GM19043 (cell line): ENCODE results near the gene TARDBP.
"Not testable (repeated sequence)": the region's sequence is repeated elsewhere in the genome, so short reads cannot be mapped to it uniquely, and the experiment has no call there.

Experiments used
- ATAC-seq: cut with Tn5 transposase; IDR thresholded peaks from one replicate; pipeline ENCODE4 v1.9.1; 2021; ENCODE audit warnings: low read depth; ENCODE audit not compliant: unreplicated experiment

Gene TARDBP

DNA sequence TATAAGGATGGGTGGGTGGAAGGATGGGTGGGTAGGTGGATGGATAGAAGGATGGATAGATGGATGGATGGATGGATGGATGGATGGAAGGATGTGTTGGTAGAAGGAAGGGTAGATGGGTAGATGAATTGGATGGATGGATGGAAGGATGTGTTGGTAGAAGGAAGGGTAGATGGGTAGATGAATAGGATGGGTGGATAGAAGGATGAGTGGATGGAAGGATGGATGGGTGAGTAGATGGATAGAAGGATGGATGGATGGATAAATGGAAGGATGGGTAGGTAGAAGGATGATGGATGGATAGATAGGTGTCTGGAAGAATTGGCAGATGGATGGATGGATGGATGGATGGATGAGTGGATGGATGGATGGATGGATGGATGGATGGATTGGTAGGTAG, 28.6 kb downstream of the TARDBP start:
- no peak for ATAC-seq

DNA sequence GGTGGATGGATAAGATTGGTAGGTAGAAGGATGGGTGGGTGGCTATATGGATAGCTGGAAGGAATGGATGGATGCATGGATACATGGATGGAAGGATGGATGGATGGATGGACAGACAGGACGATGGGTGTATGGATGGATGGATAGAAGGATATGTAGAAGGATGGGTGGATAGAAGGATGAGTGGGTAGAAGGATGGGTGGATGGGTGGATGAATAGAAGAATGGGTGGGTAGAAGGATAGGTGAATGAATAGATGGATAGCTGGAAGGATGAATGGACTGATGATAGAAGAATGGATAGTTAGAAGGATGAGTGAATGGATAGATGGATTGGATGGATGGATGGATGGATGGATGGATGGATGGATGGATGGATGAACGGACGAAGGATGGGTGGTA, 29.6 kb downstream of the TARDBP start:
- ATAC-seq = no peak

DNA sequence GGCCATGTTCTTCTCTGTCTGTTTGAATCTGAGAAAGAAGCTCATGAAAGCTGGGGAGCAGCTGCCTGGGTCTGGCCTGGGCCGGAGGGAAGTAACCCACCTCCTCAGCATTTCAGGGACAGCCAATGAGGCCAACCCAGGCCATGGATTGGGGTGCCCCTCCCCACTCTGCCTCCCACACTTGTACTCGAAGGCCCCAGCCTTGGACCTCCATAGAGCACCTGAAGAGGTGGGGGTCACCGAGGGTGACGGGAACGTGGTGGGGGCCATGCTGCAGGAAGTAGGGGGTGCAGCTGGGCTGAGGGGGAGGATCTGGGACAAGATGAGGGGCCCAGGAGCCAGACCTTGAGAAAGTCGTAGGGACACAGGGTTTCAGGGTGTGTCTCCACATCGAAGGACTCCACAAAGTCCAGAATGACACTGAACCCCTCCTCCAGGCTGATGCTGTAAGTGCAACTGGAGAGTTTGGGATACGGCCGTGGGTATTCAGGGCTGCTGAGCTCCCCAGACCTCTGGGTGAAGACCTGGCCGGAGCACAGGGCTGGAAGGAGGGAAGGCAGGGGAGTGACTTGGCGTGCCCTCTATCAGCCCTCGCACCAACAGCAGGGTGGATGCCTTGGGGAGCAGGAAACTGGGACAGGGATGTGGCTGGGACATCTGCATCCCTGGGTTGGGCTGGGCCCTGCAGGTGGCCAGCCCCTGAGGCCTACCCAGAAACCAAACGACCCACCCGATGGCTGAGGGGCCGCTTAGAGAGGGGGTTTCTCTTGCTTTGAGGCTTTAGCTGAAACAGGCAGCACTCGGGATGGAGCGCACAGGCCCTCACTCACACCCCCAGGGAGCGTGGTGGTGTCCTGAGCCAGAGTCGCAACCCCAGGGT, 30.8 kb downstream of the TARDBP start:
- no peak for ATAC-seq

DNA sequence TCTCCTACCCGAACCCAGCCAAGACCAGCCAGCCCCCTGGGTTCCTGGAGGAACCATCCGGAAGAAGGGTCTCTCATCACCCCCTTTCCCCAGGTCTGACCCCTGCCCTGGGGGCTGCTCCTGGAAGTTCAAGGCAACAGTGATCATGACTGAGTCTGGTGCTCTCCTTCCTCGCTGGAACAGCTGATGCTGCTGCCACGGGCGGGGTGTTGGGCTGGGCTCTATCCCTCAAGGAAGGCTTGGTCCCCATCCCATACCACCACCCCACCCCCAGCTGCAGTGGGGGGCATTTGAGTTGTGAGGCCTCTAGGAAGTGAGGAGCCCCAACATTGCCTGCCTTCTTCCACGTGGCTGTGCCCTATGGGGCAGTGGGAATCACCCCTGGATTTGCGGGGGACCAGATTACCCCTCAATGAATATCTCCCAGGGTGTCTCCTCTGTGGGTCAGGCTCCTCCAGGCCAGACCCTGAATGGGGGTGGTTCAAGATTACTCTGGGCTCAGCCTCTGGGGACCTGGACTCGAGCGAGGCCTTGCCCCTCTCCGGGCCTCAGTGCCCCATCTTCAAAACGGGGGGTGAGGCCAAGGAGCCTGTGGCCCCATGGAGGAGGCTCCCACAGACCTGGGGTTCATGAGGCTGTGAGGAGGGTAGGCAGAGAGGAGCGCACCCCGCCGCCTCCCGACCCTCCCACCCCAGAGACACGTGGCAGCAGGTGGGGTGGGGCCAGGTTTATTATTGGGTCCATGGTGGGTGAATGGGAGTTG, 31.8 kb downstream of the TARDBP start:
- no peak for ATAC-seq

DNA sequence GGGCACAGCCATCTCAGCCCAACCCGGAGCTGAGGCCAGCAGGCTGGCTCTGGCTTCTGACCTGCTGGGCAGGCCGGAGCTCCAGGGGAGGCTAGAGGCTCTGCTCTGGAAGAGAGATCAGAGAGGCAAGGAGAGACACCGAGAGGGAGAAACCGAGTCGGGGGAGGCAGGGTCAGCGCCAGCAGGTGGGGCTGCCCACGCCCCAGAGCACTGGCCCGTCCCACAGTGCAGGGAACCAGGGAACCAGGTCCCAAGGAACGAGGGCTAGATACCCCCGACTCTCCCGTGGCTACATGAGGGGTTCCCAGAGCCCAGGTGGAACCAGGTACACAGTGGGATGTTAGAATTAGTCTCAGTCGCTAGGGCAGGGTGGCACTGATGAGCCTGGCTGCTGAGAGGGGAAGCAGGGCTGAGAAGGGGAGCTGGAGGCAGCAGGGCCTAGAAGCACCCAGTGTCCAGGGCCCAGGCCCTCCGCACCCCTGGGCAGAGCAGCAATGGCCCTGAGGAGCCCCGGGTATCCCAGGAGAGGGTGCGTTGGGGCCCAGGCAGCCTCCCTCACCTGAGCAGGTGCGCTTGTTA, 32.5 kb downstream of the TARDBP start:
- no peak for ATAC-seq

DNA sequence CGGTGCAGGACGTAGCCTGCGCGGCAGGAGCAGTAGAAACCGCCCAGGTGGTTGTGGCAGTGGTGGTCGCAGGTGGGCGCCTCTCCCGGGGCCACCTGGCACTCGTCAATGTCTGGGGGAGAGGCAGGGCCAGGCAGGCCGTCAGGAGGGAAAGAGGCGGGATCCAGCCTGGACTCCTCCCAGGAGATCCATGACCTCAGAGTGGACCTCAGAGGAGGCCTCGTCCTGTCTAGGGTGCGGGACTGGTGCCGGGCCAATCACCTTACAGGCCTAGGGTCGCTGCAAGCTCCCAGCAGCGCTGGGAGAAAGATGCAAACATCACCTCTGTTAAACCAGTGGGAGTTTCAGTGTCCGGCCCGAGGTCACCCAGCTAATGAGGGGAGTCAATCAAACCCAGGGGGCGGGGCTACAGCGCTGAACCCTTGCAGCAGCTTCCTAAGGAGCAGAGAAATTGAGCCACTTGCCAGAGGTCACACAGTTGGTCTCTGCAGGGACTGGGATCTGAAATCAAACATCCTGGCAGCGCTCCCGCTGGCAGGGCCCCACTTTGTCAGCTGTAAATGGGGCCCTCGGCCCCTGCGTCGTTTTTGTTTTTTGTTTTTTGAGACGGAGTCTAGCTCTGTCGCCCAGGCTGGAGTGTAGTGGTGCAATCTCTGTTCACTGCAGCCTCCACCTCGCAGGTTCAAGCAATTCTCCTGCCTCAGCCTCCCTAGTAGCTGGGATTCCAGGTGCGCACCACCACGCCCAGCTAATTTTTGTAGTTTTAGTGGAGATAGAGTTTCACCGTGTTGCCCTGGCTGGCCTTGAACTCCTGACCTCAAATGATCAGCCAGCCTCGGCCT, 33.2 kb downstream of the TARDBP start:
- ATAC-seq = no peak

DNA sequence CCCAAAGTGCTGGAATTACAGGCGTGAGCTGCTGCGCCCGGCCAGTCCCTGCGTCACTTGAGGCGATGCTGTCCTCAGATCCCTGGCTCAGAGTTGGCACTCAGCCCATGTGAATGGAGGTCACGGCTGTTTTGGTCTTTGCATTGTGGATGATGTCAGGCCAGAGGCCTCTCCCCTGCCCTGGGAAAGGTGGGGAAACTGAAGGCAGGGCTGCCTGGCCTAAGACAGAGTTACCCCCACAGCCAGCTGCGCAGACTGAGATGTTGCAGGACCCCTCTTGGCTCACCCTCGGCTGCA, 33.8 kb downstream of the TARDBP start:
- no peak for ATAC-seq

DNA sequence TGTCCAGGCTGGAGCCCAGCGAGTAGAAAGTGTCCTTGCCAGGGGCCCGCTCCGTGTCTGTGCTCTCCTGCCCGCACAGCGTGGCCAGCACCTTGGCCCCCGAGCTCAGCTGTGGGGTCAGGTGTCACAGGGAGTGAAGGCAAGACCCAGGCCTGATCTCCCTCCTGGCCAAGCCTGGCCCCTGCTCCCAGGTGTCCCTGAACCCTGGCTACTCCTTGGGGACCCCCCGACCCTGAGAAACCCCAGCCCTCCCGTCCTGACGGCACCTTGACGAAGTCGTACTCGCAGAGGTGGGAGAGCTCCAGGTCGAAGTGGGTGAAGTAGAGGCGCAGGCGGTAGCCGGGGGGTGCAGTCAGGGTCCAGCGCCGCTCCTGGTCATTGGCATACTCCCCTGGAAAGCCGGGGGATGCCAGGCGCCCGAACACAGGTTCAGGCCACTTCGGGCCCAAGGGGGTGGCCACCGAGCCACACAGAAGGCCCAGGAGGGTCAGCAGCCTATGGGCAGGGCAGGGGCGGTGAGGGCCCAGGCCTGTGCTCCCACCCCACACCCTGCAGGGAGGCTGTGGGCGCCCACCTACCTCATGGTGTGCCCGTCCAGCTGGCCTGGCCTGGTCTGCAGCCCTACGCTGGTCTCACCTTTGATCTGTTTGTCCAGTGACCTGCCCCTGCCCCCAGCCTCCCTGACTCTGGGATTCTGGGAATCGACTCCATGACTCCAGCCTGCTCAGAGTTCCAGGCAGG, 34.3 kb downstream of the TARDBP start, which contains the start of gene MASP2:
Gene MASP2, minus strand, starts transcription at position 615 of the 741 bp plus-strand sequence. Its CDS starts 32 bp downstream, at position 583.
- ATAC-seq = no peak

DNA sequence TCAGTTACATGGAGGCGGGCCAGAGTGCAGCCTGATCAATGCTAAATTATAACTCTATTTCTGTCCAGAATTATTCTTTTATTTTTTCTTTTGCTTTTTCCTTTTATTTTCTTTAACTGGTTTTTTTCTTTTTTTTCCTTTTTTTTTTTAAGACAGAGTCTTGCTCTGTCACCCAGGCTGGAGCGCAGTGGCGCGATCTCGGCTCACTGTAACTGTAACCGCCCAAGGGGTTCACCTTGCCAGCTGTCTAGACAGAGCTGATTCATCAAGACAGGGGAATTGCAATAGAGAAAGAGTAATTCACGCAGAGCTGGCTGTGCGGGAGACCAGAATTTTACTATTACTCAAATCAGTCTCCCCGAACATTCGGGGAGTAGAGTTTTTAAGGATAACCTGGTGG, 38.7 kb downstream of the TARDBP start:
- not testable (repeated sequence) for ATAC-seq

DNA sequence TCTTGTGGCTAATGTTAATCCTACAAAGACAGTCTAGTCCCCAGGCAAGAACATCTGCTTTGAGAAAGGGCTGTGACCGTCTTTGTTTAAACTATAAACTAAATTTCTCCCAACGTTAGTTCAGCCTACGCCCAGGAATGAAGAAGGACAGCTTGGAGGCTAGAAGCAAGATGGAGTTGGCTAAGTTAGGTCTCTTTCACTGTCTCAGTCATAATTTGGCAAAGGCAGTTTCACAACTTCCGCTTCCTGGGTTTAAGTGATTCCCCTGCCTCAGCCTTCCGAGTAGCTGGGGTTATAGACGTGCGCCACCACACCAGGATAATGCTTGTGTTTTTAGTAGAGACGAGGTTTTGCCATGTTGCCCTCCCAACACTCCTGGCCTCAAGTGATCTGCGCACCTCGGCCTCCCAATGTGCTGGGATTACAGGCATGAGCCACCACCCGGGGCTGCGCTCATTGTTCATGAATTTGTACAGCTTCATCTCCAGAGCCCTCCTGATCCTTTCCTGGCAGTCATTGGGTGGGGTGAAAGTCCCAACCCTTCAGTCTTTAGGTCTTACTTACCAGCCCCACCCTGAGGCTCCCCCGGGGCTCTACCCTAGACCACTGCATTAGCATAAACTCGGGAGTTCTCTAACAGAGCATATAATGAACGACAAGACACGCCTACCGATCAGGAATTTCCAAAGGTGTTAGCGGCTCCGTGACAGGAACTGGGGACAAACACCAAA, 39.5 kb downstream of the TARDBP start:
- ATAC-seq = no peak

DNA sequence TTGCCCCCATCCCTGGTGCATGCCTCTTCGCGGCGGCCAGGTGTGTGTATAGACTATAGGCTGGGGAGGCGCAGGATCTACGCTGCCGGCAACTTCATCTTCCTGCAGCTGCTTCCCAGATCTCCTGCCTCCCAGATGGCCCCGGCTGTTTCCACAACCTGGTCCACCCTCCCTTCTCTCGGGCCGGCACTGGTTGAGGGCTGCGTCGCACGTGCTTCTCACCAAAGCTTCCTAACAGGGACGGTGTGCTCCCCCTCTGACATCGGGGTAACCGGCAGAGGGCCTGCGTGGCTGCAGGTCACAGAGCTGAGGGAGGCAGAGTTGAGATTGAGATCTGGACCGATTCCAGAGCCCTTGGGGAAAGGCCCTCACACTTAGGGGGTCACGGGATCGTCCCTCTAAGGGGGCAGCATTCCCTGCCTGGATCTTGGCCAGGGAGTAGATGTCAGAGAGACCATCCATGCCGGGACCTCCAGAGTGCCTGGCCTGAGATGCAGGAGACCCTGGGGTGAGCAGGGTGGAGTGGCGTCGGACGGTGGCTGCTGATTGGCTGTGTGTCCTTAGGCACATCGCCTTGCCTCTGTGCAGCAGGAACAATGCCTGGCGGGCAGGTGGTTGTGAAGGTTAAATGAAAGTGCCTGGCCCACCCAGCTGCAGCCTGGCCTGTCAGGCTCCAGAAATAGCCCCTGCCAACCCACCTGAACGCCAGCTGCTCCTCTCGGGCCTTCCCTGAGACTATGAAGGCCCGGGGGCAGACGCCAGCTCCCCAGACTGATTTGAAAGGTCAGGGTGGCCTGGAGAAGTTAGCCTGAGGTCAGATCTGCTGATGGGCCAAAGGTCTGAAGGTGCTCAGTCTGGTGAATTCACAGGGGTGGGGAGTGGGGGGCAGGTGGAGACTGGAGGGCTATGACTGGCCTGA, 40.6 kb downstream of the TARDBP start:
- no peak for ATAC-seq

DNA sequence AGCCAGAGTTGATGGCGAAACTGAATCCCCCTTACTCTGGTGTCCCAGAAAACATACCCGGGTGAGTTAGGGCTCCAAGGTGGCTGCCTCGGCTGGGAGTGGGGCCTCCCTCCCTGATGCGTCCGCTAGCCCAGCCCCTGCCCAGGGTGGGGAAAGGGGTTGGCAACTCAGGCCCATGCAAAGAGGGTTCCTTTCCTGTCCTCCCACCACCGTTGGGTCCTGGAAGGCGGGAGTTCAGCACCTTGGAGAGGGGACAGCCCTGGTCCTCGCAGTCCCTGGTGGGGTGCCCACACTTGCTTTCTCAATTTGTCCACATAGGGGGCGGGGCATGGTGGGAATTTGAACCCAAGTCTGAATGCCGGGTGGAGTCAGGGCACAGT, 41.3 kb downstream of the TARDBP start:
- no peak for ATAC-seq

DNA sequence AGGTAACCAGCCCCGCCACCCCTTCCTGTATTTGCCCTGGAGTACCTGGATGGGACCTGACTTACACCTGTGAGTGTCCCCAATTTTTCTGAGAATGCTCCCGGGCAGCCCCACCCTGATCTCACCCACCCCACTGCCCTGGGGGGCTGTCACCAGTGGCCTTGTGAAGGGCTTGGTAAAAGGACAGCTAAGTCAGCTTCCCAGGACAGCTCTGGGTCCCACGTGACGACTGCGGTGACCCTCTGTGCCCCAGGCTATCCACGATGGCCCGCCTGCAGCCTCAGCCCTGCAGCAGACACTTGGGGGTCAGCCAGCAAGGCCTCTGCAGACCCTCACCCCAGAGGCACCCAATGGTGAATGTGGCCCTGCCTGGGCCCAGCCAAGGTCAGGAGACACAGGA, 41.7 kb downstream of the TARDBP start:
- ATAC-seq = no peak

DNA sequence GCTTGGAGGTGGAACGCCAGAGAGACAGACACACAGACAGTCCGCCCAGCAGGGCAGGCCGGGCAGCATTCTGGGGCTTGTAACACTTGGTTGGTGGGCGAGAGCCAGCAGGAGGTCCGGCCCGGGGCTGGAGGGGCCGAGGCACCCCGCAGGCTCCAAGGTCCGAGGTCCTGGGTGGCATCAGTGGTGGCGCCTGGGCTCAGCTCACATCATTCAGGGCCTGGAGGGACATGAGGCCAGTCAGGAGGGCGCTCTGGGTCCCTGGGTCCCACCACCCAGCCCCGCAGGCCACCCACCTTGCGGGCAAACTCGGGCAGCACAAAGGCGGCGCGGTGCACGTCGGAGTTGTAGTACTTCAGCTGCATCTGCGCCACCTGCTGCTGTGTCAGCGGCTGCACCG, 42.2 kb downstream of the TARDBP start:
- ATAC-seq = no peak

DNA sequence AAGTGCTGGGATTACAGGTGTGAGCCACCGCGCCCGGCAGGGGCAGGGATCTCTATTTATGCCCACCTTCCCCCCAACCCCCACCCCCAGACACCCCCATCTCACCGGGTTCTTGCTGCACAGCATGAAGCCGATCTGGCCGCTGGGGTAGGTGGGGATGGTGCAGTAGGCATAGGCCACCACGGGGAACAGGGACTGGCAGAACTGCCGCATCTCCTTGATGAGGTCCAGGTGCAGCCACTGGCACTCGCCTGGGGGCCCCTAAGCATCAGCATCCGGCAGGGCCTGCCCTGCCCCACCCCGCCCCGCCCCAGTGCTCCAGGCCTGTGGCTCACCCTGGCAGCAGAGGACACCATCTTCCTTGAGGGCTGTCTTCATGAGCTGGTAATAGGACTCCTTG, 43.2 kb downstream of the TARDBP start:
- ATAC-seq = no peak

DNA sequence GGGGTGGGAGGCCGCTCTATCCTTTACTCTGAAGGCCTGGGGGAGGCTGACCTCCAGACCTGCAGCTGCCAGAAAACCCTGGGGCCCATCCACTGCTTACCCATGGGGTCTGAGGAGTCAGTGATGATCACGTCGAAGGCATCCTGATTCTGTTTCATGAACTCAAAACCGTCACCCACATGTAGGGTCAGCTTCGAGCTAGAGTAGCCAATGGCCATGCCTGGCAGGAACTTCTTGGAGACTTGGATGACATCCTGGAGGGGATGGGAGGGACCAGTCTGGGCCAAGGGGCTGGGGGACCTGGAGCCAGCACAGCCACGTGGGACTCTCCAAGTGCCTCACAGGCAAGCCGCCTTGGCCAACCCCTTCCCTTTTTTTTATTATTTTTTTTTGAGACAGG, 44.0 kb downstream of the TARDBP start:
- no peak for ATAC-seq

DNA sequence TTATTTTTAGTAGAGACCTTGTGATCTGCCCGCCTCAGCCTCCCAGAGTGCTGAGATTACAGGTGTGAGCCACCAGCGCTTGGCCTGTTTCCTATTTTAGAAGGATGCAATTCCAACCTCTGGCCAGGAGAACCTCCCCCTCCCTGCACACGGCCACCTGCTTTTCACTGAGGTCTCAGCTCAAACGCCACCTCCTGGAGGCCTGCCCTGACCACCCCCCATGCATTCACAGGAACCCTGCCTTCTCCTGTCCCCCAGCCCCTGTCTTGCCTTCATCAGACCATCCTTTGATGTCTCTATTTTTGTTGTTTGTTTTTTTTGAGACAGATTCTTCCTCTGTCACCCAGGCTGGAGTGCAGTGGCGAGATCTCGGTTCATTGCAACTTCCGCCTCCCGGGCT, 45.0 kb downstream of the TARDBP start:
- no peak for ATAC-seq

DNA sequence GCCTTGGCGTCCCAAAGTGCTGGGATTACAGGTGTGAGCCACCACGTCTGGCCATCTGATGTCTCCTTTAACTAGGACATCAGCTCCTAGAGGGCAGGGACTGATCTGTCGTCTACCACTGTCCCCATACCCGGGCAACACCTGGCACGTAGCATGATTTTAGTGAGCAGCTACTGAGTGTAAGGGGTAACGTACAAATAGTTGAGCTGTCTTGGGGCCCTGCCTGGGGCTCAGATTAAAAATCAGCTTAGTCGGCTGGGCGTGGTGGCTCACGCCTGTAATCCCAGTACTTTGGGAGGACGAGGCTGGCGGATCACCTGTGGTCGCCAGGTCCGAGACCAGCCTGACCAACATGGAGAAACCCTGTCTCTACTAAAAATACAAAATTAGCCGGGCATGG, 45.6 kb downstream of the TARDBP start:
- no peak for ATAC-seq
